Prostate gland (tissue), 2 donors: Measurements from ENCODE around the gene C3.

Experiments used
- POLR2A ChIP-seq: fragments of 450-650 bp; IDR thresholded peaks from one replicate; pipeline ENCODE4 v1.6.1; 2016; ENCODE audit warnings: antibody characterized with exemption, mild to moderate bottlenecking
- TF ChIP-seq, protein P1 (sequence below), 4 experiments: fragments of 200-600 bp in 2 of 4; fragments of 450-650 bp in 2 of 4; sonication (generic) in 2 of 4; IDR thresholded peaks; 1 replicate in 3 of 4; 2 replicates in 1 of 4; pipeline ENCODE4 v1.5.1; 2016 to 2019; ENCODE audit warnings: antibody characterized with exemption in 4 of 4, mild to moderate bottlenecking in 2 of 4, moderate library complexity in 2 of 4

GRCh38 chr19:6712692-6713670 lies 7.5 kb downstream of the C3 start:
- TF ChIP-seq POLR2A: no peak
- TF ChIP-seq, protein P1, sequence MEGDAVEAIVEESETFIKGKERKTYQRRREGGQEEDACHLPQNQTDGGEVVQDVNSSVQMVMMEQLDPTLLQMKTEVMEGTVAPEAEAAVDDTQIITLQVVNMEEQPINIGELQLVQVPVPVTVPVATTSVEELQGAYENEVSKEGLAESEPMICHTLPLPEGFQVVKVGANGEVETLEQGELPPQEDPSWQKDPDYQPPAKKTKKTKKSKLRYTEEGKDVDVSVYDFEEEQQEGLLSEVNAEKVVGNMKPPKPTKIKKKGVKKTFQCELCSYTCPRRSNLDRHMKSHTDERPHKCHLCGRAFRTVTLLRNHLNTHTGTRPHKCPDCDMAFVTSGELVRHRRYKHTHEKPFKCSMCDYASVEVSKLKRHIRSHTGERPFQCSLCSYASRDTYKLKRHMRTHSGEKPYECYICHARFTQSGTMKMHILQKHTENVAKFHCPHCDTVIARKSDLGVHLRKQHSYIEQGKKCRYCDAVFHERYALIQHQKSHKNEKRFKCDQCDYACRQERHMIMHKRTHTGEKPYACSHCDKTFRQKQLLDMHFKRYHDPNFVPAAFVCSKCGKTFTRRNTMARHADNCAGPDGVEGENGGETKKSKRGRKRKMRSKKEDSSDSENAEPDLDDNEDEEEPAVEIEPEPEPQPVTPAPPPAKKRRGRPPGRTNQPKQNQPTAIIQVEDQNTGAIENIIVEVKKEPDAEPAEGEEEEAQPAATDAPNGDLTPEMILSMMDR (IDR thresholded peaks at IDR 0.05): no peak
